ENCODE data around the gene SPATA31D3.
"Not testable (repeated sequence)": the region's sequence is repeated elsewhere in the genome, so short reads cannot be mapped to it uniquely, and the experiment has no call there.

Gene SPATA31D3

DNA sequence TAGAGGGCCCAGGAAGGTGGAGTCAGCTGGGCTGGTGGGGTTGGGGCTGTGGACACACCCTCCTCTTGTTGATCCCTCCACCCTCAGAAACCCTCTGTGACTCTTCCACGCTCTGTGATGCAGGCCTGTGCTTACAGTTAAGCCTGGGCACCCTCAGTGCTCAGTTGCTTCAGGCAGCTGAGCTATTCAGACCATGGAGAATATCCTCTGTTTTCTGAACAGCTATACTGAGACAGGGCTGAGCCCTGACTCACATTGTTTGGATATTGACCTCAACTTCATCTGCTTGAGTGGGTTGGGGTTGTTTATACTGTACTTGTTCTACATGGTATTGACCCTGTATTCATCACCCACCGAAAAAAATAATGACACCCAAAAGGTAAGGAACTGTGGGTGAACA is at the start of gene SPATA31D3:
Gene SPATA31D3 (plus strand): TSS at position 108 of the 400 bp plus-strand sequence. CDS start 86 bp downstream, at position 194.
- DNase-seq: not testable (repeated sequence)

DNA sequence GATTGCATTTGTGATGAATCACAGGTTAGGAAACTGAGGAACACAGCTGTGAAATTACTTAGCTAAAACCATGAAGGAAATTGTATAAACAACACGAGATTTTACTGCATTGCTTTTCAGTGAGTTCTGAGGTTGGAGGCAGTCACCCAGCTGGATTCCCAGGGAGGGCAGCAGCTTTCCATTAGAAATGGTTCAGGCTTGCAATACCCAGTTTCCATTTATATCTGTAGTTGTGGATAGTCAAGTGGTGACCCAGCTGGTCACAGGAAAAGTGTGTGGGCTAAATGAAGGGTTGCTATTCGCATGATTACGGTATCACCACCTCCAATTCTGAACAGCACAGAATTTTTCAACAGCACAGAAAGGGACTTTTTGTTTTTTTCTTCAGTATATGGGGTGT is 49.4 kb upstream of the SPATA31D3 start:
- DNase-seq: no peak

DNA sequence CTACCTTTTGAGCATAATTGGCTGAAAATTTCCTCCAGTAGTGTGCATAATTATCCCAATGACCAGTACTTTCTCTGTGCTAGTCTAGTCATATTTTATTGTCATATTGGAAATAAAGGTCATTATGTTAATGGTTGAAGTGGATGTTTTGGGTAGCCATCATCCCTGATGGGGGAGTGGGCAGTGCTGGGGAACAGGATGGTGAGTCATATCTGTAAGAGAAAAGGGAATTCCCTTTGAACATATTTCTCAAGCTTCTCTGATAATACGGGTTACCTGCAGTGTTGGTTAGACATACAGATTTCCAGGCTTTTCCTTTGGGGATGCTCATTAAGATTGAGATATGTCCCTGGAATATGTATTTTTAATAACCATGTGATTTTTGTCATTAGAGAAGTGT is 48.4 kb upstream of the SPATA31D3 start:
- no peak for DNase-seq

DNA sequence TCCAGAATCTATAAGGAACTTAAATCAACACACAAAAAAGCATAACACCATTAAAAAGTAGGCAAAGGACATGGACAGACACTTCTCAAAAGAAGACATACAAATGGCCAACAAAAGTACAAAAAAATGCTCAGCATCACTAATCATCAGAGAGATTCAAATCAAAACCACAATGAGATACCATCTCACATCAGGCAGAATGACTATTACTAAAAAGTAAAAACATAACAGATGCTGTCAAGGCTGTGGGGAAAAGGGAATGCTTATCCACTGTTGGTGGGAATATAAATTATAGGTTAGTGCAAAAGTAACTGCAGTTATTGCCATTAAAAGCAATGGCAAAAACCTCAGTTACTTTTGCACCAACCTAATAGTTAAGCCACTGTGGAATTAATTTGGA is 47.2 kb upstream of the SPATA31D3 start:
- no peak for DNase-seq

DNA sequence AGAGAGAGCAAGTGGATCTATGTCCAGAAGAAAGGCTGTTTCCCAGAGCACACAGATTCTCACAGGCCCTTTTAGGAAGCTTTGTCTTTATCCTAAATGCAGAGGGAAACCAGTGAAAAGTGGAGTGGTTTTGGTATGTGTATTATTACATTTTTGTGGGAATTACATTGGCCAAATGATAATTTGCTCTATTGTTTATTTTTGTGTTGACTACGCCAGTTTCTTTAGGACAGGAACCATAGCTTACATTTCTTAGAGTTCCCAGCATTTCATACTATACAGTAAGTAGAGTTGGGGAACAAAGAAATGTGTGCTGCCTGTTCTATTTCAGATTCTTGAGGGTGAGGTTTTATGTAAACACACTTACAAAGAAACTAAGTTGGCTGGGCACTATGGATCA is 44.4 kb upstream of the SPATA31D3 start:
- no peak for DNase-seq

DNA sequence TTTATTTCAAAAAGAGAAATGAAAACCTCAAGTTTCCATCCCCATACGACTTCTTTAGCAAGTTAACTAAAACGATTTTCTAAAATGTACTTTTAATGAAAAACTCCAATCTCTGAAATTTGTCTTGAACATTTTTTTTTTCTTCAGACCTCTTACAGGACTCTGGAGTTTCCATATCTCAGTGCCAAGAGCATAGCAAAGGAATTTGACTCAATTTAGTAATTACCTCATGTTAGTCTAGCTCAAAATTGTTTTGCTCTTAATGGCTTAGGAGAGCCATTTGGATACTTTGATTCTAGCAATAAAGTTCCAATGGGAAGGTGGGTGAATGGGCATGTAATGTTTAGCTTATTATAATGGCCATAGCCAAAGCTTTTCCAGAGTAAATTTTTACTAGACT is 41.1 kb upstream of the SPATA31D3 start:
- no peak for DNase-seq

DNA sequence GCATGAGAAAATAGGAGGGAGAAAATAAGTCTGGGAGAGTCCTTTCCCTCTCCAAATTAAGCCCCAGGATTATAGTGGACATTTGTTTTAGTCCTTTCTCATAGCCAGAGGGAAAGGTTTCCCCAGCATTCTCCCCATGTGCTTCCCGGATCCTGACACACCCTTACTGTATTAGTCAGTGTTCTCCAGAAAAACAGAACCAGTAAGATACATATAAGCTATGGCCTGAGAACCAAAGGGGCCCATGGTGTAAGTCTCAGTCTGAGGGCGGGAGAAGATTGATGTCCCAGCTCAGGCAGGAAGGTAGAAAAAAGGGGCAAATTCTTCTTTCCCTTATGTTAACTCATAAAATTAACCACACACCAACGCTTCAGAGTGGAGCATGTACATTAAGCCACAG is 40.7 kb upstream of the SPATA31D3 start:
- no peak for DNase-seq

DNA sequence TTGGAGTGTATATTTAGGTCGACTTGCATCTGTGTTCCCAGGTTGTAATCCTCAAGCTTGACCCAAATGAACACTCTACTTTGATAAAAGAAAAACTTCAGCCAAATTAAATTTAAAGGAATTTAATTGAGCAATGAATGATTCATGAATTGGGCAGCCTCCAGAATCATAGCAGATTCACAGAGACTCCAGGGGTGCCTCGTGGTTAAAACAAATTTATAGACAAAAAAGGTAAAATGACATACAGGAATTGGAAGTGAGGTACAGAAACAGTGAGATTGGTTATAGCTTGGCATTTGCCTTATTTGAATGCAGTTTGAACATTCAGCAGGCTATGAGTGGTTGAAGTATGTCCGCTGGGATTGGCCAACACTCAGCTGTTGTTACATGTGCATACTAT is 36.6 kb upstream of the SPATA31D3 start:
- no peak for DNase-seq

DNA sequence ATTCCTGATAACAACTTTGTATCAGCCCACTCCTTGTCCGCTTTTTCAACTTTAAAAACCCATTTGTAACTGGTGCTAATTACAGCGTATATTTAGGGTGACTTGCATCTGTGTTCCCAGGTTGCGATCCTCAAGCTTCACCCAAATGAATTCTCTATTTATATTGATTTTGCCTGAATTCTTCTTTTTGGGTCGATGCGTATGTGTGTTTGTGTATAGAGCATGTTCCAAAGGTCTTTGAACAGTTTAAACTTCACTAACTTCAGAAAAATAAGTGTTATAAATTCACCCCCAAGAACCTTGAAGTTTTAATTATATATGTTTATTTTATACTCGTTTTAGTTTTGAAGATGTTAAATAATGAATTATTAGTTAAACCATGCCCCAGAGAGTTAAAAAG is 31.2 kb upstream of the SPATA31D3 start:
- no peak for DNase-seq

DNA sequence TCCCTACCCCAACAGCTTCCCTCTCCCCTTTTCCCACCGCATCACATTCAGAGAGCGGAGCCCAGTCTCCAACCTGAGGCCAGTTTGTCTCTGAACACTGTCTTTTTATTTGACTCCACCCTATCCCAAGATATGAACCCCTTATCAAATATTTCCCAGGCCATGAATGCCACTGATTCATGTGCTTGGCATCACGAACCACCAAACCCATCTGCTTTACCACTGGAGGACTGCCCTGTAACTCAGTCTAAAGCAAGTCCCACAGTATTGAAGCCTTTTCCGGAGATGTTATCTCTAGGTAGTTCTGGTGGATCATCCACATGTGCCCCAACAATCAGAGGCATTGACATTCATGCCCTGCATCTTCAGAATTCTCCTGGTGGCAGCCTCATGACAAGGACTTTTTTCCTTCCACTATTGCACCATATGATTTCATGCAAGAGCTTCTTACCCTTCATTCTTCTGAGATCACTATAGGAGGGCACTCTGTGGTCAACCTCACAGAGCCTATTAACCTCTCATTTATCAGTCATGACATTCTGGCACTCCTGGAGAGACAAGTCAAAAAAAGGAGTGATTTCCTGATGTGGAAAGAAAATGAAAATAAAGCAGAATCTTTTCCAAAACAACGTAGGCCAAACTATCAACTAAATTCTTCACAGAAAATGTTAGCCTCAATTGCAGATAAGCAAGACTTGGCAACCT is 27.3 kb upstream of the SPATA31D3 start:
- DNase-seq: no peak

DNA sequence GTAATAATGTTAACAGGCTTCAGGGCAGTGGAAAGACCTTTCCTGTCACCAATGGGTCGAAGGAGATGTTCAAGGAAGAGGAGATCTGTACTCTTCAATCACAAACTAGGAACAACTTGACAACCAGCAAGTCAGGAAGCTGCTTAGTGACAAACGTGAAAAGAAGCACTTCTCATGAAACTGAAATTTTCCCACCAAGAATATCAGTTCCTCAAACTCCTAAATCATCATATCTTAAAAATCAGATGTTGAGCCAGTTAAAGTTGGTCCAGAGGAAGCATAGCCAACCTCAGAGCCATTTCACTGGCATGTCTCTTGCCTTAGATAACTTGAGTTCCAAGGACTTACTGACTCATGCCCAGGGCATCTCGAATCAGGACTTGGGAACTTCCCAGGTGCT is 24.8 kb upstream of the SPATA31D3 start:
- not testable (repeated sequence) for DNase-seq

DNA sequence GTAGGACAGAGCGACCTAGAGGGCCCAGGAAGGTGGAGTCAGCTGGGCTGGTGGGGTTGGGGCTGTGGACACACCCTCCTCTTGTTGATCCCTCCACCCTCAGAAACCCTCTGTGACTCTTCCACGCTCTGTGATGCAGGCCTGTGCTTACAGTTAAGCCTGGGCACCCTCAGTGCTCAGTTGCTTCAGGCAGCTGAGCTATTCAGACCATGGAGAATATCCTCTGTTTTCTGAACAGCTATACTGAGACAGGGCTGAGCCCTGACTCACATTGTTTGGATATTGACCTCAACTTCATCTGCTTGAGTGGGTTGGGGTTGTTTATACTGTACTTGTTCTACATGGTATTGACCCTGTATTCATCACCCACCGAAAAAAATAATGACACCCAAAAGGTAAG is 15.0 kb upstream of the SPATA31D3 start, which contains the start of gene SPATA31D4:
Gene SPATA31D4 (plus strand): TSS at position 124 of the 400 bp plus-strand sequence. CDS start 86 bp downstream, at position 210.
- DNase-seq: not testable (repeated sequence)

DNA sequence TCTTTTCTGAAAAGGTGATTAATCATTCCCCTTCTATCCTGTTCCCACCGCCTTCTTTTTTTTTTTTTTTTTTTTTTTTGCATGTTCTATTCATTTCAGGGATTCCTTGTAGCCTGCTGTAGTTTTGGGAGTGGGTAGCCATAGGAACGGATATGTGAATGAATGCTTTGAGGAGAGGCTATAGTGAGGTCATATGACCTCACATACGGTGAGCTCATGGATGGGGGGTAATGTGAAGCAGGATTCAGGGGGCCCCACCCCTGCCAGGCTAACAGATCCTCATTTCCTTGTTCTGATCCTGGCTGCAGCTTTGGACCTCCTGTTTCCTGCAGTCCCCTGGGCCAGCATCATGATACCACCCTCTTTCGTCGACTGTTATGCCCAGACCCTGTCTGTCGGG is 13.2 kb upstream of the SPATA31D3 start:
- not testable (repeated sequence) for DNase-seq

DNA sequence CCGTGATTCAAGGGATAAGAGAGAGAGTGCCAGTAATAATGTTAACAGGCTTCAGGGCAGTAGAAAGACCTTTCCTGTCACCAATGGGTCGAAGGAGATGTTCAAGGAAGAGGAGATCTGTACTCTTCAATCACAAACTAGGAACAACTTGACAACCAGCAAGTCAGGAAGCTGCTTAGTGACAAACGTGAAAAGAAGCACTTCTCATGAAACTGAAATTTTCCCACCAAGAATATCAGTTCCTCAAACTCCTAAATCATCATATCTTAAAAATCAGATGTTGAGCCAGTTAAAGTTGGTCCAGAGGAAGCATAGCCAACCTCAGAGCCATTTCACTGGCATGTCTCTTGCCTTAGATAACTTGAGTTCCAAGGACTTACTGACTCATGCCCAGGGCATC is 9.8 kb upstream of the SPATA31D3 start:
- DNase-seq: not testable (repeated sequence)

DNA sequence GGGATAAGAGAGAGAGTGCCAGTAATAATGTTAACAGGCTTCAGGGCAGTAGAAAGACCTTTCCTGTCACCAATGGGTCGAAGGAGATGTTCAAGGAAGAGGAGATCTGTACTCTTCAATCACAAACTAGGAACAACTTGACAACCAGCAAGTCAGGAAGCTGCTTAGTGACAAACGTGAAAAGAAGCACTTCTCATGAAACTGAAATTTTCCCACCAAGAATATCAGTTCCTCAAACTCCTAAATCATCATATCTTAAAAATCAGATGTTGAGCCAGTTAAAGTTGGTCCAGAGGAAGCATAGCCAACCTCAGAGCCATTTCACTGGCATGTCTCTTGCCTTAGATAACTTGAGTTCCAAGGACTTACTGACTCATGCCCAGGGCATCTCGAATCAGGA is 5.3 kb downstream of the SPATA31D3 start:
- not testable (repeated sequence) for DNase-seq

DNA sequence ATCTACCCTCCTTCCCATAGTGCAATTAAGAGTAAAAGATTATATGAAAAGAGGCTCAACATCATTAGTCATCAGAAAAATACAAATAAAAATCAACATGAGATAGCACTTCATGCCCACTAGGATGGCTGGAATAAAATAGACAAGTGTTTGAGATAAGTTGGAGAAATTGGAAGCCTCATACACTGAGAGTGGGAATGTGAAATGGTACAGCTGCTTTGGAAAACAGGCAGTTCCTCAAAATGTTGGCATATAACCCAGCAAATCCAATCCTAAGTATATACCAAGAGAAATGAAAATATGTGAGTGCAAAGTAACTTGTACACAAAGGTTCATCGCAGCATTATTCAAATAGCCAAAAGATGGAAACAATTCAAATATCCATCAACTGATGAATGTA is 9.8 kb downstream of the SPATA31D3 start:
- DNase-seq: no peak

DNA sequence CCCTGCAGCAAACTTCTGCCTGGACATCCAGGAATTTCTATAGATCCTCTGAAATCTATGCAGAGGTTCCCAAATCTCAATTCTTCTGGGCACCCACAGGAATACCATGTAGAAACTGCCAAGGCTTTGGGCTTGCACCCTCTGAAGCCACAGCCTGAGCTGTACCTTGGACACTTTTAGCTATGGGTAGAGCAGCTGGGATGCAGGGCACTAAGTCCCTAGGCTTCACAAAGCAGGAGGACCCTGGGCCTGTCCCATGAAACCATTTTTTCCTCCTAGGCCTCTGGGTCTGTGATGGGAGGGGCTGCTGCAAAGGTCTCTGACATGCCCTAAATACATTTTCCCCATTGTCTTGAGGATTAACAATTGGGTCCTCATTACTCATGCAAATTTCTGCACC is 12.3 kb downstream of the SPATA31D3 start:
- DNase-seq: no peak

DNA sequence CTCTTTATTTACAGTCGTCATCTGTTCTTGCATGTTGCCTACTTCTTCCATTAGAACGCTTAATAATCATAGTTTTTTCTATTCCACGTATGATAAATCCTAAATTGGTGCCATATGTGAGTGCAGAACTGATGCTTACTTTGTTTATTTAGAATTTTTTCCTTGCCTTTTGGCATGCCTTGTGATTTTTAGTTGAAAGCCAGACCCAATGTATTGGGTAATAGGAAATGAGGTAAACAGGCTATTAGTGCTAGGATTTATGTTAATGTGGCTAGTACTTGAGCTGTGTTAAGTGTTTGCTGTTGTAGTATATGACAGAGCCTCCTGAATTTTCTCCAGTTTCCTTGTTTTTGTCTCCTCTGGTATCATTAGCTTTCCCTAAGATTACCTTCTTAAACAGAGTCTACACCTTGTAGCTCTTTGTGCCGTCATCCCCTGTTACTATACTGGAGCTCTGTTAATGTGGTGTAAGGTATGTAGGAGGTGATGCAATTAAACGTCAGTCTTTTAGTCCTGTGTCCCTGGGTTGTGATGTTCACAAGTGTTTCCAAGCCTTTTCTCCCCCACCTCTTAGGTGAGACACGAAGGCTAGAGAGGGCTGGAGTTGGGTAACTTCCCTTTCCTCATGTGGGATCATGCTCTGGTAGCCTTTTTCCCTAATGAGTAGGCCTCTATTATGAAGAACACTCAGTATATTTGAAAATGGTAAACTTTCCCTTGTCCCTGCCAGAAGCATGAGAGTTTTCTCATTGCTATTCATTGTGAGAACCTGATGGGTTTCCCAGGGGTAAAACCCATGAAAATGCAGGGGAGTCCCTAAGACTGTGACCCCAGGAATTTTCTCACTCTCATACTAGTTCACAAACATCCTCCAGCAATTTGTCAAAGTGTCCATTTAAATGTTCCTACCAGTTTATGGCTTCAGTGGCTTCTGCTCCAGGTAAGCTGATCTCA is 21.2 kb downstream of the SPATA31D3 start:
- no peak for DNase-seq

DNA sequence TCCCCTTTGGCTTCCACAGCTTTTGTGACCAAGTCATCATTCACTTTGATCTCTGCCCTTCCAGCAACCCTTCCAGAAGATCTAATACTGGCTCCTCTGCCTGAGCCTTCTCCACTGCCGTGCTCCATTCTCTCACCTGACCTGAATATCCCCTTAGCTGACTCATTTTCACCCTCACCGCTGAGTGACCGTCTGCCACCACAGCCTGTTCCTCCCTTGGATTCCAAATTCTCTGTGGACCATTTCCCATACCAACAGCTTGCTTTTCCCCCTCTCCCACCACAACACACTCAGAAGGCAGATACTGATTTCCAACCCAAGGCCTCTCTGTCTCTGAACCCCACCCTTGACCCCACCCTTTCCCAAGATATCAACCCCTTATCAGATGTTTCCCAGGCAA is 24.7 kb downstream of the SPATA31D3 start:
- no peak for DNase-seq

DNA sequence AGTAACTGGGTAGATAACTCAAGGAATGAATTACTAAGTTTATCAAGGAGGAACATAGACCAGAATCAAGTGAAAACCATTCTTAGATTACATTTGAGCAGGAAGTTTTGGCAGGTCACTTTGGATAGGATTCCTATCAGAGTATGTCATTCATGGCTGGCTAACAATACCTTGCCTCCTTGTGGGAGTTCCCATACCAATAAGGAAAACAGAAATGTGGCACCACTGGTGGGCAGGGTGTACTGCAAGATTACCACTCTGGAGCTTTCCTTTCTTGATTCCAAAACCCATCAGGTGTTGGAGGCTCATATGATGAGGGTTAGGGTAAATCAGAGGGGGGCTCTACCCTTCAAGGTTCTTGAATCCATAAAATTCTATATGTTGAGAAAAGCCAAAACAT is 26.7 kb downstream of the SPATA31D3 start:
- DNase-seq: no peak

DNA sequence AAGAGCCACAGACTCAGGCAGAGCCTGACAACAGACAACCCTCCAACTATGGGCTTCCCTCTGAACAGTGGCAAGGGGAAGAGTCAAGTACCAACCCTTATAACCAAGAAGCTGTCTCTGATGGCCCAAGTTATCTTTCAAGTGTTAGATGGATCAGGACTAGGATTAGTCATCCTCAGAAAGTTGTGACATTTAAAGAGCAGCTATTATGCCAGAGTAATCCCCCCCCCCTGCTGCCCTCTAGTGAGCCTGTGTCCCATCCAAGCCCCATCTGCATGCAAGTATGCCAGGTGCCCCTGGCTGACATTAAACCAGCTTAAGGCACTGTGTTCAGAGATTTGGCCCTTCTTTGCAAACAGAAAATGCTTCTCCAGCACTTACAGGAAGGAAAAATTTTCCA is 28.4 kb downstream of the SPATA31D3 start:
- DNase-seq: no peak

DNA sequence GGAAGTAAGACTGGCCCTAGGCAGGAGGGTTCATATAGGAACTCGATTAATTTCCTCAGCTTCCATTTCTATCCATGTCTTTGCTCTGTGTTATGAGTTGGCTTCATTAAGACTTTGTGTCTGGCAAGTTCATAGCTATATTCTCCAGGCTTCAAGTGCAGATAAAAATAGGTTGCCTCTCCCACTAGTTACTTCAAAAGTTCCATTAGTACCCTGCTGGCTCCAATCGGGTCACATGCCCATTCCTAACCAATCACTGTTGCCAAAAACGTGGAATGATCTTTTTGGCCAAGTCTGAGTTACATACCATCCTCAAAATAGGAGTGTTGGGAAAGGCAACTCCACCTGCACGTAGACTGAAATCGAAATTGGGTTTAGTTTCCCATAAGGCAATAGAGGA is 31.5 kb downstream of the SPATA31D3 start:
- DNase-seq: no peak

DNA sequence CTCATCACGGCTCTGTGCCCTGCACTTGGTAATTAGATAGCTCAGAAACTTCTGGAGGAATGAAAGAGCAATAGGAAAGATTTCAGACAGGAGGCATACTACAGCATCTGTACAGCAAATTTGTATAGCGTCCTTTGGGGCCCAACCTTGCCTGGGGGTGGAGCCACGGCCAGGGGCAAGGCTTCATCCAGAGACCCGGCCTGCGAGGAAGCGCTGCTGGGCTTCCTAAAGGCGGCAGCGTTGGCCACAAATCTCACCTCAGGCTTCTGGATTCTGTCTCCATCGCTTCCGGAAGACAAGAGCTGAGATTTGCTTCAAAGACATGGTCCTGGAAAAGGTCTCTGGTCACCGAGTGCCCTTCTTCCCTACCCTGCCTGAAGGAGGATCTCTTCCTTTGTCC is 33.1 kb downstream of the SPATA31D3 start:
- DNase-seq: no peak

DNA sequence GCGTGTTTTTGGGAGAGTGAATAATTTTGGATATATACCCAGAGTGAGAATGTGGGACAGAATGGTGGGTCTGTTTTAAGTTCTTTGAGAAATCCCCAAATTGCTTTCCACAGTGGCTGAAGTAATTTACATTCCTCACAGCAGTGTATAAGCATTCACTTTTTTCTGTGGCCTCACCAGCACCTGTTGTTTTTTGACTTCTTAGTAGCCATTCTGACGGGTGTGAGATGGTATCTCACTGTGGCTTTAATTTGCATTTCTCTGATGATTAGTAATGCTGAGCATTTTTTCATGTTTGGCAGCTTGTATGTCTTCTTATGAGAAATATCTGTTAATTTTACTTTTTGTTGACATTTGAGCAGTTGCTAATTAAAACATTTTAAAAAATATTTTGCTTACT is 35.9 kb downstream of the SPATA31D3 start:
- DNase-seq: no peak
